EH (cell line): Measurements from ENCODE around the gene NARS2.
"Not testable (repeated sequence)": the region's sequence is repeated elsewhere in the genome, so short reads cannot be mapped to it uniquely, and the experiment has no call there.

Source experiments
- DNase-seq: peaks from one replicate; pipeline ENCODE4 v3.0.0-alpha.2; 2015; ENCODE audit warnings: low read depth

Gene NARS2, protein sequence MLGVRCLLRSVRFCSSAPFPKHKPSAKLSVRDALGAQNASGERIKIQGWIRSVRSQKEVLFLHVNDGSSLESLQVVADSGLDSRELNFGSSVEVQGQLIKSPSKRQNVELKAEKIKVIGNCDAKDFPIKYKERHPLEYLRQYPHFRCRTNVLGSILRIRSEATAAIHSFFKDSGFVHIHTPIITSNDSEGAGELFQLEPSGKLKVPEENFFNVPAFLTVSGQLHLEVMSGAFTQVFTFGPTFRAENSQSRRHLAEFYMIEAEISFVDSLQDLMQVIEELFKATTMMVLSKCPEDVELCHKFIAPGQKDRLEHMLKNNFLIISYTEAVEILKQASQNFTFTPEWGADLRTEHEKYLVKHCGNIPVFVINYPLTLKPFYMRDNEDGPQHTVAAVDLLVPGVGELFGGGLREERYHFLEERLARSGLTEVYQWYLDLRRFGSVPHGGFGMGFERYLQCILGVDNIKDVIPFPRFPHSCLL

DNA sequence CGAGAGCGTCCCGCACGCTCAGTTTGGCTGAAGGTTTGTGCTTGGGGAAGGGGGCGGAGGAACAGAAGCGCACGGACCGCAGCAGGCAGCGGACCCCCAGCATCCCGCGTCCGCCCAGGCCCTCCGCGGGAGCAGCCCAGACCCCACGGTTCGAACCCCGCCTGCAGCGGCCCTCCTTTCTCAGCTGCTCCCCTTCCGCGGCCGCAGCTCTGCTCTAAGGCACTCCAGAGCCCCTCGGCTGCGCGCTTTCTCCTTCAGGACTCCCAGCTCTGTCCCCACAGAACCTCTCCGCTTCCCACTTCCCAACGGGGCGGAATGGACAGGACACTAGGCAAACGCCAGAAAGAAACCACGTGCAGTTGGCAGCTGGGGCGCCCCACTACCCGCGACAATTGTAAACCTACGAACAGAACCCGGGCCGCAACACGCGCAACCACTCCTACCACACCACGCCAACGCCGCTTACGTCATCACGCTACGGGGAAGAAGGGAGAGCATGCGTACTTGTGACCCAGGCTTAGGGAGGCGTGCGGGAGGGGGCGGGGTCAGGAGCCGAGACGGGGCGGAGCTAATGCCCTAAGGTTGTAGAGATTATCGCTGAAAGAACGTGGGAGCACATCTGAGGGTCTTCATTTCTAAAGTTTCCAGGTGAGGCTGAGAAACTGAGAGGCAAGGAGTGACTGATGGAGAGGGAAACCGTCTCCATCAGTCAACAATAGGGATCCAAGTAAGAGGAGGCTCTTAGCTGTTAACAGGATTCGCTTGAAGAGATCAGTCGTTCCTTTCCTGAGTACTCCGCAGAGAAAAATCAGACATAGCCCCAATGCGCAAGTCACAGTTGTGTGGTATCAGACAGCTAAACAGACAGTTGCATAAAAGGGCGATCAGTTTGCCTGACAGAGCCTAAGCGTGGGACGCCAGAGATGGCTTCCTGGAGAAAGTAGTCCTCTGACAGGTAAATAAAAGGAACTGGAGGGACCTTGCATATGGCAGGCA is at the start of gene NARS2:
TSS of gene NARS2 (minus strand) at position 479 of the 996 bp plus-strand sequence. CDS start at position 103, 376 bp downstream.
- DNase-seq: peak; percentile 97

DNA sequence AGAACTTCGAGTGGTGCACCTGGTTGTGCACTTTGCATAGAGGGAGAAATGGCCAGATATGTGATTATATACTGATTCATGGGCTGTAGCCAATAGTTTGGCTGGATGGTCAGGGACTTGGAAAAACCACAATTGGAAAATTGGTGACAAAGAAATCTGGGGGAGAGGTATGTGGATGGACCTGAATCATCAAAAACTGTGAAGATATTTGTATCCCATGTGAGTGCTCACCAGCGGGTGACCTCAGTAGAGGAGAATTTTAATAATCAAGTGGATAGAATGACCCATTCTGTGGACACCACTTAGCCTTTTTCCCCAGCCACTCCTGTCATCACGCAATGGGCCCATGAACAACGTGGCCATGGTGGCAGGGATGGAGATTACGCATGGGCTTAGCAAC is 48.0 kb upstream of the NARS2 start:
- DNase-seq: no peak

DNA sequence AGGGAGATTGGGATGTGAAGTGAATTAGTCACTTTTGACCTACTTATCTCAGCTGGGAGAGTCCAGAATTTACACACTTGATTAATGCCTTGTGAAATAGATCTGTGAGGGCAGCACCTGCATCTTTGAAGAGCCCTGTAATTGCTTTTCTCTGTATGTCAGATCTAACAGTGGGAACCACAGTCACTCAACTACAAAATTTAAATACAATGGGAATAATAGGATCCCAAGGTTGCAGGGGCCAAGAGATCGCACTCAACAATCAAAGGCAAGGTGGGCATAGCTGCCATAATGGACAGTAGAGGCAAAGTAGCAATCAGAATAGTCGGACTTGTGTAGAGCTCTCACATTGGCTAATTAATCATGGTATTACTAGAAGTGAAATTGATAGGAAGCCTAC is 45.5 kb upstream of the NARS2 start:
- DNase-seq: no peak

DNA sequence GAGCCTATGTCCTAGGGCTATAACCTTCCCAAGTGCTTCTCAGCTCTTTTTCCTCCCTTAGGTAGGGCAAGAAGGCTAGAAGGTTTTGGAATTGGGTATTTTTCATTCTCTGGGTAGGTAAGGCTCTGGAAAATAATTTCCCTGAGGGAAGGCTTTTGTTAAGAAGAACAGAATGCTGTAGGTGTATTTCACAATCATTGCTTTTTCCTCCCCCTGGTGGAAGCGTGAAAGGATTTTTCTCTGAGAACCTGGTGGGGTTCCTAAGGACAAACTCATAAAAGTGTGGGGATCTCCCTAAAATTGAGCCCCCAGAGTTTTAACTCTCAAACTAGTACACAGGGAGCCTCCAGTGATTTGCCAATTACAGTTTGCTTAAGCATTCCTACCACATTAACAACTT is 41.1 kb upstream of the NARS2 start:
- DNase-seq: no peak

DNA sequence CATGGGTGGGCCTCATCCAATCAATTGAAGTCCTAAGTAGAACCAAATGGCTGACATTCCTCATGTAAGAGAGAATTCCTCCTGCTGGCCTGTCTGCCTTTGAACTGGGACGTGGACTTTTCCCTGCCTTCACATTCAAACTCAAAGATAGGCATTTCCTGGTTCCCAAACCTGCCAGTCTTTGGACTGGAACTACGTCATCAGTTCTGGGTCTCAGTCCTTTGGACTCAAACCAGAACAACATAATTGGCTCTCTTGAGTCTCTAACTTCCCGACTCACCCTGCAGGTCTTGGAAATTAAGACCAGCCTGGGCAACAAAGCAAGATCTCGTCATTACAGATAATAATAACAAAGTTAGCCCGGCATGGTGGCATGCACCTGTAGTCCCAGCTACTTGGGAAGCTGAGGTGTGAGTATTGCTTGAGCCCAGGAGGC is 38.7 kb upstream of the NARS2 start:
- DNase-seq: no peak

DNA sequence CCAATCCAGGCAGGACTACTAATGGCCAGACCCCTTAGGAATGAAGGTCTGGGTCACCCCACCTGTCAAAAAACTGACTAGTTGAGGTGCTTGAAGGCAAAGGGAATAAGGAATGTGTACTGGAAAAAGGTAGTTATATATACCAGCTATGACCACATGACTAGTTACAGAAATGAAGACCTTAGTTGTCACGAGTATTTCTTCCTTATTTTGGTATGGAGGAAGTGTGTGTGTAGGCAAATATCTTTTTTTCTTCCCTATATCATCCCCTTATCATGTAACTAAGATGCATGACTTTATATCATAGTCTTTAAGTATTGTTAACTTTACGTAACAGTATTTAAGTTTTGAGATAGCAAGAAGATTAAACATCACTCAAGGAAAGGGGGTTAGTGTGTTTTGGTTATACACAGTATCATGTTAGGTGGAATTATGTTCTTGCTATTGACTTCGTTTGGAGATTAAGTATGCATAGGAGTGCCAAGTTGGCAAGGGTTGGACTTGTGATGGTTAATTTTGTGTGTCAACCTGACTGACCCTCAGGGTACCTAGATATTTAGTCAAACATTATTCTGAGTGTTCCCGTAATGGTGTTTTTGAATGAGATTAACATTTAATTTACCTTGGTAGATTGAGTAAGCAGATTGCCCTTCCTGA is 38.2 kb upstream of the NARS2 start:
- no peak for DNase-seq

DNA sequence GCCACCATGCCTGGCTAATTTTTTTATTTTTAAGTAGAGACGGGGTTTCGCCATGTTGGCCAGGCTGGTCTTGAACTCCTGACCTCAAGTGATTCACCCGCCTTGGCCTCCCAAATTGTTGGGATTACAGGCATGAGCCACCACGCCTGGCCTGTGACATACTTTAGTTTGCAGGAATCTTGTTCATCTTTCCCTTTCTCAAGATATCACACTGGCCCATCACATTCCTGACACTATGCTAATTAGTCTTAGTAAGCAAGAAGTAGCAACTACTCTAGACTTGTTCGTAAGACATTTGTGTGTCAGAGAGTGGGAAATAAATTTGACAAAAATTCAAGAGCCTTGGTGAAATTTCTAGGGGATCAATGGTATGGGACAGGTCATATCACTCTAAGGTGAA is 34.7 kb upstream of the NARS2 start:
- DNase-seq: peak; percentile 18

DNA sequence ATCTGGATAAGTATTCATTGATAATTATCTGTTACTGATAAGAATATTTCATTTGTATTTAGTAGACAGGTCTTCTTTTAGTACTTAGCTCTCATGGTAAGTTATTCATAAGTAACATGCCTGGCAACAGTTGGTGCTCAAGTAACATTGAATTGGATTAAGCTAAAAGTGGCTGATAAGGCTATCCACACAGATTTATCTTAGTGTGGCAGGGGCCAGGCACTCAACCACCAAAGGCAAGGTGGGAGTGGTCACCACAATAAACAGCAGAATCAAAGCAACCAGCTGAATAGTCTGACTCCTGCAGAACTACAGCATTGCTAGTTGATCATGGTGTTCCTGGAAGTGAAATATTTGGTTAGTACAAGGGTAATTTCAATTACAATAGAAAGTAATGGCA is 33.0 kb upstream of the NARS2 start:
- DNase-seq: no peak

DNA sequence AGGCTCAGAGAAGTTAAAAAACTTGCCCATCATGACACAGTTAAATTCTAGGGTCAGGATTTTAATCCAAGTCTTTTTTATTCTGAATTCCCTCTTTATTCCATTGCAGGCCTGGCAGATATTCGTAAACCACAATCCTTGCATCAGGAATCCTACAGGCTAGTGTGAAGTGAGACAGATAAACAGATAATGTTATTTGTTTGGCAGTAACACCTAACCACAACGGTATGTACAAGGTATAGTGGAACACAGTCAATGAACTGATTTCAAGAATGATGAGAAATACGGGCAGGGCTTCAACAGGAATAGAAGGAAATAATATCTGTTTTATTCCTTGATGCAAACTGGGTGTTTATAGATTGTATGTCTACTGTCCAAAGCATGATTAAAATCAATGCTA is 32.0 kb upstream of the NARS2 start:
- DNase-seq: no peak

DNA sequence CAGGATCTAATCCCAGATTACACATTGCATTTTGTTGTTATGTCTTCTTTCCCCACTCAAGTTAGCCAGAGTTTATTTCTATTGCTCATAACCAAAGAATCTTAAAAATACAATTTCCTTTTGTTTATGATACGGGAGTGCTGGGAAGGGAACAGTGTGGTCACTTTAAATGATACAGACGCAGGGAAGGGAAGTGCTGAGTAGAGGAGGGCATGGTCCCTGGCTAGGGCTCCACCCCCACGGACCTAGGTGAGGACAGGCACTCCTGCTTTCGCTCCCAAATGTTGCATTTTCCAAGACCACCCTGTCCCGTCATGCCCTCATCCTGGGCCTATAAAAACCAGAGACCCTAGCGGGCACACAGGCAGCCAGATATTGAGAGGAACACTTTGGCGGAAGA is 30.6 kb upstream of the NARS2 start:
- peak; percentile 39 for DNase-seq

DNA sequence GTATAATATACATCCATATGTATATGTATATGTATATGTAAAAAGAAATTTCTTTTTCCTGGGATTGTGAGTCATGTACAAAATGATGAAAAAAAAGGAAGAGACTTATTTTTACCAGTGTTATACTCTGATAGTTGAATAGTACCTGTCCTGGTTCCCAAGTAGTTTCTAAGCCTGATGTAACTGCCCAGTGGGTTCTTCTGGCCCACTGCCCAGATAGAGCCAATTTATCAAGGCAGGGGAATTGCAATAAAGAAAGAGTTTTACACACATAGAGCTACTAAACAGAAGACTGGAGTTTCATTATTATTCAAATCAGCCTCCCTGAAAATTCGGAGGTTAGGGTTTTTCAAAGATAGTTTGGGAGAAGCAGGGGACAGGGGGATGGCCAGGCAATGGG is 29.1 kb upstream of the NARS2 start:
- DNase-seq: no peak

DNA sequence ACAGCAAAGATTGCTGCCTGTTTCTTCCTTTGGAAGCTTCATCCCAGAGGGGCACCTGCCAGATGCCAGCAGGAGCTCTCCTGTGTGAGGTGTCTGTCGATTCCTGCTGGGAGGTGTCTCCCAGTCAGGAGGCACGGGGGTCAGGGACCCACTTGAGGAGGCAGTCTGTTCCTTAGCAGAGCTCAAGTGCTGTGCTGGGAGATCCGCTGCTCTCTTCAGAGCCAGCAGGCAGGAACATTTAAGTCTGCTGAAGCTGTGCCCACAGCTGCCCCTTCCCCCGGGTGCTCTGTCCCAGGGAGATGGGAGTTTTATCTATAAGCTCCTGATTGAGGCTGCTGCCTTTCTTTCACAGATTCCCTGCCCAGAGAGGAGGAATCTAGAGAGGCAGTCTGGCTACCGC is 28.1 kb upstream of the NARS2 start:
- not testable (repeated sequence) for DNase-seq

DNA sequence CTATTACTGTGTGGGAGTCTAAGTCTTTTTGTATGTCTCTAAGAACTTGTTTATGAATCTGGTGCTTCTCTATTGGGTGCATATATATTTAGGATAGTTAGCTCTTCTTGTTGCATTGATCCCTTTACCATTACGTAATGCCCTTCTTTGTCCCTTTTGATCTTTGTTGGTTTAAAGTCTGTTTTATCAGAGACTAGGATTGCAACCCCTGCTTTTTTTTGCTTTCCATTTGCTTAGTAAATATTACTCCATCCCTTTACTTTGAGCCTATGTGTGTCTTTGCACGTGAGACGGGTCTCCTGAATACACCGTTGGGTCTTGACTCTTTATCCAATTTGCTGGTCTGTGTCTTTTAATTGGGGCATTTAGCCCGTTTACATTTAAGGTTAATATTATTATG is 26.4 kb upstream of the NARS2 start:
- not testable (repeated sequence) for DNase-seq

DNA sequence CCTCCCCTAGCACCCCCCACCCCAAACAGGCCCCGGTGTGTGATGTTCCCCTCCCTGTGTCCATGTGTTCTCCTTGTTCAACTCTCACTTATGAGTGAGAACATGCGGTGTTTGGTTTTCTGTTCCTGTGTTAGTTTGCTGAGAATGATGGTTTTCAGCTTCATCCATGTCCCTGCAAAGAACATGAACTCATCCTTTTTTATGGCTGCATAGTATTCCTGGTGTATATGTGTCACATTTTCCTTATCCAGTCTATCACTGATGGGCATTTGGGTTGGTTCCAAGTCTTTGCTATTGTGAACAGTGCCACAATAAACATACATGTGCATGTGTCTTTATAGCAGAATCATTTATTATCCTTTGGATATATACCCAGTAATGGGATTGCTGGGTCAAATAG is 22.9 kb upstream of the NARS2 start:
- DNase-seq: not testable (repeated sequence)

DNA sequence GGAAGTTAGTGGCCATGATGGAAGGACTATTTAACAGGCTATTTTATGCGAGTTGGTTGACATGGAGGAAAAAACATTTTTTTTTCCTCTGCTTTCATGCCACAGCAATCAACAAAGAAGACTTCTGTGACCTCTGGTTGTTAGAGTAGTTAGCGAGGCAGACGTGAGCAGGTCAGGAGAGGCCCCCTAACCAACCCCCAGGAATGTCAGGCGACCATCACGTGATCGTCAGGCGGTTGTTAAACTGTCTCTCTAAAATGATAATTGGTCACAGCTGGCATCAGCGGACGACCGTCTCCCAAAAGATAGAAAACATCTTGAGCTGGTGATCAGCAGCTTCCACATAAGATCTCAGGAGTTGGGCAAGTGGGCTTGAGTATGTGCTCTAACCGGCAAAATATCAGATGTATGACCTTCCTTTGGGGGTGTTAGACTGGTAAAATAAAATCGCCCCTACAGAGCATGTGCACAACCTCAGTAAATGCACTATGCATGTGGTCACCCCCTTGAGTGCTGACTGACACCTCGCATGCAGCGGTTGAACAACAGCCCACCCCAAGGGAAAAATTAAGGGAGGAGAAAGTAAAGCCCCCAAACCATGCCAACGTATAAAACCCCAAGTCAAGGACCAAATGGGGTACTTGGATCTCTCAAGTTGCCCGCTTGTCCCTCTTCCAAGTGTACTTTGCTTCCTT is 20.9 kb upstream of the NARS2 start:
- peak; percentile 86 for DNase-seq

DNA sequence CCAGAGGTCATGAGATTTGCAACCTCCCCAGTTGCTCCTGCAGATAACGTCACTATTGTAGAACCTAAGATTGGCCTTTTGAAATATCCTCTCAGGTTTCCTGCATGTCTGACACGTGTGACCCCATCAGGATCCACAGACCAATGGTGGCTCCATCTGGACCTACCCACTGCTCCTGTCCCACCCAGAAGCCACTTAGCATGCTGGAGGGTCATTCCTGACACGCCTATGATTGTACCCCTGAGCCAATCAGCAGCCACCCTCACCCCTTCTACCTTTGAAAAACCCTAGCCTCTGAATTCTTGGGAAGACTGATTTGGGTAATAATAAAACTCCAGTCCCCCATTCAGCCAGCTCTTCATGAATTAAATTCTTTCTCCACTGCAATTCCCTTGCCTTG is 20.1 kb upstream of the NARS2 start:
- DNase-seq: no peak

DNA sequence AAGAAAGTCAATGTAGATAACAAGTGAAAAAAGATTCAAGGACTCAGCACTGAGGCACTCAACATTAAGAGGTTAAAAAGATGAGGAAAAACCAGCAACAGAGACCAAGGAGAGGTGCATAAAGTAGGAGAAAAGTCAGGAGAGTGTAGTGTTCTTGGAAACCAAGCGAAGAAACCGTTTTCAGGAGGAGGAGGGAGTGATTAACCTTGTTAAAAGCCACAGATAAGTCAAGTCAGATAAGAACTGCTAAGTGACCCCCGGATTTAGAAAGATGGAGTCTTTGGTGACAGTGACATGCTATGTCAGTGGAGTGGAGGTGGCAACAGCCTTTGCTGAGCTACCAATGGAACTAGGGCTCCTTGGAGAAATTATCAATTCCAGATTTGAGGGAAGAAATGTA is 13.9 kb upstream of the NARS2 start:
- no peak for DNase-seq

DNA sequence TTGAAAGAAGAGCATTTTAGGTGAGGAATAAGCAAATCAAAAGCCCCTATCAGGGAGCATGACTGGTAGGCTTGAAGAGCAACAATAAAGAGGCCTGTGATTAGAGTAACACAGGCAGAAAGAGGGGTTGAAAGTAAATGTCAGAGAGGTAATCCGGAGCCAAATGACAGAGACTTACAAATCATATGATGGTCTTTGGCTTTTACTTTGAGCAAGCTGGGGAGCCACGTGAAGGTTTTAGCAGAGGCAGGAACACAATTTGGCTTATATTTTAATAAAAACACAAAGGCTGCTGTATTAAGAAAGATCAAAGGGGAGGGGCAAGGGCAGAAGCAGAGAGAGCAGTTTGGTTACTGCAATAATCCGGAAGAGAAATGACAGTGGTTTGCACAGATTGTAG is 12.8 kb upstream of the NARS2 start:
- DNase-seq: no peak

DNA sequence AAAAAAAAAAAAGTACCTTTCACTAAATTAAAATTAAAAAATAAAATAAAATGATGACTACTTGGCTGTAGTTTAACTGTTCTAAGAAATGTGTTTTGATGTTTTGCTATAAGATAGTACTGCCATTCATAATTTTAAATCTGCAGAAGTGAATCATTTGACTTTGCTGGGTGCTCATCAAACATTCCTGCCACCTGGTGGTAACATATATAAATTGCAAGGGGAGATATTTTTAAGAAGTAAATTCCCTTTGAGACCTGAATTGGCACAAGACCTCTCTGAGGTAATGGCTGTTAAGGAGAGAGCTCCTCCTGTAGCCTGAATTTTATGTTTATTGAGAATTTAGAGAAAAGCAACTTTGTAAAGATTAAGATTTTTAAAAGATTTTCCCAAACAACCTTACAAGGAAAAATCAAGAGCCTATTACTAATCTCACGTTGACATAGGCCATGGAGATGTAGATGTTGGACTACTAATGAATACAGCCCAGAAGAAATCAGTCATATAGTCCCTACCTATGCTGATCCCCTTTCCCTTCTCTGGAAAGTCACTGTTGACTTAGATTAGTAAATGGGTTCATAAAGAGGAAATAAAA is 11.9 kb upstream of the NARS2 start:
- peak; percentile 42 for DNase-seq

DNA sequence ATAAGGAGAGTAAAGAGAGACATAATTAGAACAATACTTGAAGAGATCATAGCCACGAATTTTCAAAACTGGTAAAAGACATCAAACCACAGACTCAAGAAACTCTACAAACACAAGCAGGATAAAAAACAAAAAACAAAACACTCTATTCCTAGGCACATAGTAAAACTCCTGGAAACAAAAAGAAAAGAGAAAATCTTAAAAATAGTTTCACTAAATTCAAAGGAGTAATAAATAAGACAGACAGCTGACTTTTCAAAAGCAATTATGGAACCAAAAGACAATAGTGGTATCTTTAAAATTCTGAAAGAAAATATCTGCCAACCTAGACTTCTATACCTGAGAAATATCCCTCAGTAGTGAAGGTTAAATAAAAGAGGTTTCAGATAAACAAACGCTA is 9.2 kb upstream of the NARS2 start:
- no peak for DNase-seq

DNA sequence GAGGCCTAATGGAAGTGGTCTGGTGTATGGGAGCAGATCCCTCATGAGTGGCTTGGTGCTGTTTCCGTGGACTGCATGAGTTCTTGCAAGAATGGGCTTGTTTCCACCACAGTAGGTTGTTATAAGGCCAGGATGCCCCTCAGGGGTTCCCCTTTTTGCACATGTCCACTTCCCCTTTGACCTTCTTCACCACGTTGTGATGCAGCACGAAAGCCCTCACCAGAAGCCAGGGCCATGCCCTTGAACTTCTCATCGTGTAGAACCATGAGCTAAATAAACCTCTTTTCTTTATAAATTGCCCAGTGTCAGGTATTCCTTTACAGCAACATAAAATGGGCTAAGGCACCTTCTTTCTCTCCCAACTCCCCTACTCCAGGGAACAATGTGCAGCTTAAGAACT is 2.8 kb upstream of the NARS2 start:
- no peak for DNase-seq
